ENCODE results near the gene AP5Z1. TPM values are rescaled to one million over a fixed set of nuclear protein-coding genes. Genes with fewer than 3 reads are reported as not detected.

The AP5Z1 gene
- total and polyA plus RNA-seq, 2 donors (not counting 1 experiment from before 2014, with no cell fraction given): 99.7 to 113 TPM

GRCh38 chr7:4785371-4785770 is 9.9 kb downstream of the AP5Z1 start:
- Histone ChIP-seq H4K20me1 (ENCODE audit: control insufficient read depth, insufficient read depth, low read length, poor library complexity, severe bottlenecking) (peaks cover 57% of the 10 kb centered on the region), H3K36me3 (replicated peaks in 1 of 2; ENCODE audit: control extremely low read depth in 1 of 2, control insufficient read depth in 1 of 2, extremely low read depth in 1 of 2, insufficient read depth in 2 of 2, low read length in 1 of 2) (peaks cover 8 to 76% of the 10 kb centered on the region in 2 experiments), H3K9me3 (ENCODE audit: control extremely low read depth in 1 of 3, control insufficient read depth in 2 of 3, insufficient read depth in 1 of 3, low read length in 2 of 3) (no peaks in the 10 kb centered on the region), H3K4me2 (replicated peaks; ENCODE audit: low read depth, low read length, poor library complexity, severe bottlenecking) (no peak overlapping the region), H3K79me2 (ENCODE audit: control insufficient read depth, insufficient read depth, low read length) (peaks cover 25% of the 10 kb centered on the region), H3K4me3 (ENCODE audit: control extremely low read depth in 1 of 5, extremely low read depth in 1 of 5, insufficient read depth in 1 of 5, low read depth in 2 of 5, low read length in 4 of 5) (no peak overlapping the region), H2AFZ (ENCODE audit: insufficient read depth, low read depth, low read length, poor library complexity, severe bottlenecking) (no peak overlapping the region), H3K27ac (ENCODE audit: low read length in 2 of 2) (no peak overlapping the region), H3K4me1 (ENCODE audit: control insufficient read depth in 2 of 2, insufficient read depth in 2 of 2, low read length in 2 of 2) (no peaks in the 10 kb centered on the region), H3K27me3 (replicated peaks in 1 of 4; ENCODE audit: control extremely low read depth in 1 of 4, control insufficient read depth in 3 of 4, insufficient read depth in 4 of 4, low read length in 3 of 4) (no peaks in the 10 kb centered on the region), H3K9ac (ENCODE audit: low read length) (no peak overlapping the region)
- Mint-ChIP-seq H3K4me1 (peaks cover 2% of the 10 kb centered on the region), H3K9me3 (ENCODE audit: insufficient read depth) (no peaks in the 10 kb centered on the region), H3K4me3 (no peak overlapping the region), H3K27me3 (no peaks in the 10 kb centered on the region), H3K27ac (no peak overlapping the region)
- 99% methylated on average over 18 of the region's 20 CpGs for WGBS (ENCODE audit: insufficient coverage)
- TF ChIP-seq CTCF (IDR thresholded peaks at IDR 0.05): no peak
- TF ChIP-seq EZH2 (IDR thresholded peaks at IDR 0.05; ENCODE audit: borderline replicate concordance, insufficient read depth, low read depth, low read length, poor library complexity, severe bottlenecking): no peak
- no peak for DNase-seq
- no peak for ATAC-seq (ENCODE audit: low read depth)
- ChIA-PET POLR2A (no interaction called here), CTCF (no interaction called here)
- intact Hi-C loops (cut with micrococcal nuclease): no loop called here

- no peak for DNase-seq
- POLR2A ChIA-PET: no interaction called here
- Histone ChIP-seq H3K4me3 (ENCODE audit: control extremely low read depth in 1 of 5, extremely low read depth in 1 of 5, insufficient read depth in 1 of 5, low read depth in 2 of 5, low read length in 4 of 5) (no peak overlapping the region), H3K9ac (ENCODE audit: low read length) (no peak overlapping the region), H3K27ac (ENCODE audit: low read length in 2 of 2) (no peak overlapping the region), H4K20me1 (ENCODE audit: control insufficient read depth, insufficient read depth, low read length, poor library complexity, severe bottlenecking) (peaks cover 51% of the 10 kb centered on the region), H2AFZ (ENCODE audit: insufficient read depth, low read depth, low read length, poor library complexity, severe bottlenecking) (no peak overlapping the region), H3K36me3 (replicated peaks in 1 of 2; ENCODE audit: control extremely low read depth in 1 of 2, control insufficient read depth in 1 of 2, extremely low read depth in 1 of 2, insufficient read depth in 2 of 2, low read length in 1 of 2) (peaks cover 4 to 76% of the 10 kb centered on the region in 2 experiments), H3K27me3 (replicated peaks in 1 of 4; ENCODE audit: control extremely low read depth in 1 of 4, control insufficient read depth in 3 of 4, insufficient read depth in 4 of 4, low read length in 3 of 4) (no peaks in the 10 kb centered on the region), H3K9me3 (ENCODE audit: control extremely low read depth in 1 of 3, control insufficient read depth in 2 of 3, insufficient read depth in 1 of 3, low read length in 2 of 3) (no peaks in the 10 kb centered on the region), H3K4me1 (ENCODE audit: control insufficient read depth in 2 of 2, insufficient read depth in 2 of 2, low read length in 2 of 2) (no peaks in the 10 kb centered on the region), H3K79me2 (ENCODE audit: control insufficient read depth, insufficient read depth, low read length) (peaks cover 18% of the 10 kb centered on the region), H3K4me2 (replicated peaks; ENCODE audit: low read depth, low read length, poor library complexity, severe bottlenecking) (no peak overlapping the region)
- intact Hi-C loops (cut with micrococcal nuclease): no loop called here
- CTCF ChIA-PET: no interaction called here
- ATAC-seq (ENCODE audit: low read depth): no peak
- TF ChIP-seq CTCF (IDR thresholded peaks at IDR 0.05): no peak
- TF ChIP-seq EZH2 (IDR thresholded peaks at IDR 0.05; ENCODE audit: borderline replicate concordance, insufficient read depth, low read depth, low read length, poor library complexity, severe bottlenecking): no peak
- Mint-ChIP-seq H3K4me3 (no peak overlapping the region), H3K27me3 (no peaks in the 10 kb centered on the region), H3K4me1 (no peaks in the 10 kb centered on the region), H3K9me3 (ENCODE audit: insufficient read depth) (no peaks in the 10 kb centered on the region), H3K27ac (no peak overlapping the region)
- whole genome bisulfite sequencing (ENCODE audit: insufficient coverage): 99% methylated on average over 17 of the region's 17 CpGs
These were observed 10.6 kb downstream of the AP5Z1 start for GRCh38 chr7:4786015-4786414.

Data from B cell (primary cell).